ENCODE measurements around the gene MIGA2.
"Not testable (repeated sequence)": the region's sequence is repeated elsewhere in the genome, so short reads cannot be mapped to it uniquely, and the experiment has no call there.

The MIGA2 gene, protein sequence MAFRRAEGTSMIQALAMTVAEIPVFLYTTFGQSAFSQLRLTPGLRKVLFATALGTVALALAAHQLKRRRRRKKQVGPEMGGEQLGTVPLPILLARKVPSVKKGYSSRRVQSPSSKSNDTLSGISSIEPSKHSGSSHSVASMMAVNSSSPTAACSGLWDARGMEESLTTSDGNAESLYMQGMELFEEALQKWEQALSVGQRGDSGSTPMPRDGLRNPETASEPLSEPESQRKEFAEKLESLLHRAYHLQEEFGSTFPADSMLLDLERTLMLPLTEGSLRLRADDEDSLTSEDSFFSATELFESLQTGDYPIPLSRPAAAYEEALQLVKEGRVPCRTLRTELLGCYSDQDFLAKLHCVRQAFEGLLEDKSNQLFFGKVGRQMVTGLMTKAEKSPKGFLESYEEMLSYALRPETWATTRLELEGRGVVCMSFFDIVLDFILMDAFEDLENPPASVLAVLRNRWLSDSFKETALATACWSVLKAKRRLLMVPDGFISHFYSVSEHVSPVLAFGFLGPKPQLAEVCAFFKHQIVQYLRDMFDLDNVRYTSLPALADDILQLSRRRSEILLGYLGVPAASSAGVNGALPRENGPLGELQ

GRCh38 chr9:129036241-129036922 lies at the start of gene MIGA2:
MIGA2 (plus strand) TSS chr9:129036626; CDS start chr9:129040595, 3,969 bp downstream.
- DNase-seq, result peak; percentile 99

DNA sequence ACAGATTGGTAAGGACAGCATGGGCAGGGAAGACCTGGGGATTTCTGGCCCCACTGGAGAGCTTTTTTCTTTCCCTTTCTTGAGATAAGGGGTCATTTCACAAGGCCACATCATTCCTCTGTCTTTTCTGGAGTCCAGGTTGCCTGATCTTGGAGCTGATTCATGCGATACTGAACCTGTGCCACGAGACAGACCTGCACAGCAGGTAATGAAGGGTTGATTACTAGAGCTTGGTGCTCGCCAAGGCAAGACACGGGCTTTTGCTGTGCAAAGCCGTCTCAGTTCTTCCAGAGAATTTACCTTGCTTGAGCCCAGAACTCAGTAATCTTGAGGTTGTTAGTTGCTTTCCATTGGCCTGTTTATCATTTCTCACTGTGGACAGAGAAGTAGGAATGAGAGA lies 49.8 kb upstream of the MIGA2 start:
- no peak for DNase-seq

- no peak for DNase-seq
Measured at GRCh38 chr9:128987805-128988204, 48.6 kb upstream of the MIGA2 start.

- DNase-seq, result no peak
Measured at GRCh38 chr9:128992995-128993394, 43.4 kb upstream of the MIGA2 start.

DNA sequence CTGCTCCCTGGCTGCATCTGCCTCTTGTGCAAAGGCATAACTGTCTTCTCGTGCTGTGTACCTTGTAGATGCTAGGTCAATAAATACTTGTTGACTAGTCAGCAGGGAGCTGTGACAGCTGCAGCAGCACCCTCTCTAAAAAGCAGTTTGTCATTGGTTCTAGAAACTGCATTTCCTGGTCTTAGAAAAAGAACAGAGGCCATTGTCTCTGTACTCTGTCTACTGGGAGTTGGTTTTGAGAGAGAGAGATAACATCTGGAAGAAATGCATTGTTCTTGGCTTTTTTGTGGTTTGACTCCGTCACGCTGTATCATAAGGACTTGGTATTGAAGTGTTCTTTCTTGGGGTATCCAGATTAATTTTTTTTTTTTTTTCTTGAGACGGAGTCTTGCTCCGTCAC lies 40.6 kb upstream of the MIGA2 start:
- no peak for DNase-seq

- no peak for DNase-seq
Measured at GRCh38 chr9:128998462-128998861, 38.0 kb upstream of the MIGA2 start.

DNA sequence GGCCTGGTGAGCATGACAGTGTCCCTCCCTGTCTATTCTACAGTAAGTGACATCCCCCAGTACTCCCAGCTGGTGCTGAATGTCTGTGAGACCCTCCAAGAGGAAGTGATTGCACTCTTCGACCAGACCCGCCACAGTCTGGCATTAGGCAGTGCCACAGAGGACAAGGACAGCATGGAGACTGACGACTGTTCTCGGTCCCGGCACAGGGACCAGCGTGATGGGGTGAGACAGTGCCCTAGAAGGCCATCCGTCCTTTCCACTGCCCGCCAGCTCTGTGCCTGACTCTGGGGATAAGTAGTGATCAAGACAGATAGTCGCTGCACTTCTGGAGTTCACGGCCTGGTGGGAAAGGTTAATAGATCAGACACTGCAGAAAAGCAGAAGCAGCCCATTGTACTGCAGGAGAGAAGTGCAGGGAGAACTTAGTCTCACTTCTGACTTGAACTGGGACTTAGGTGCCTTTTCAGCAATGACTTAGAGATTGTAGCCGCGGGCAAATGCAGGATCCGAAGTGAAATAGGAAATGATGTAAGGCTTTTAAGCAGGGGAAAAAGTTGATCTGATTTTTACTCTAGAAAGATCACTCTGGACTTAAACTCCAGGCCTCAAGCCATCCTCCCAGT lies 36.7 kb upstream of the MIGA2 start:
- DNase-seq, result no peak

DNA sequence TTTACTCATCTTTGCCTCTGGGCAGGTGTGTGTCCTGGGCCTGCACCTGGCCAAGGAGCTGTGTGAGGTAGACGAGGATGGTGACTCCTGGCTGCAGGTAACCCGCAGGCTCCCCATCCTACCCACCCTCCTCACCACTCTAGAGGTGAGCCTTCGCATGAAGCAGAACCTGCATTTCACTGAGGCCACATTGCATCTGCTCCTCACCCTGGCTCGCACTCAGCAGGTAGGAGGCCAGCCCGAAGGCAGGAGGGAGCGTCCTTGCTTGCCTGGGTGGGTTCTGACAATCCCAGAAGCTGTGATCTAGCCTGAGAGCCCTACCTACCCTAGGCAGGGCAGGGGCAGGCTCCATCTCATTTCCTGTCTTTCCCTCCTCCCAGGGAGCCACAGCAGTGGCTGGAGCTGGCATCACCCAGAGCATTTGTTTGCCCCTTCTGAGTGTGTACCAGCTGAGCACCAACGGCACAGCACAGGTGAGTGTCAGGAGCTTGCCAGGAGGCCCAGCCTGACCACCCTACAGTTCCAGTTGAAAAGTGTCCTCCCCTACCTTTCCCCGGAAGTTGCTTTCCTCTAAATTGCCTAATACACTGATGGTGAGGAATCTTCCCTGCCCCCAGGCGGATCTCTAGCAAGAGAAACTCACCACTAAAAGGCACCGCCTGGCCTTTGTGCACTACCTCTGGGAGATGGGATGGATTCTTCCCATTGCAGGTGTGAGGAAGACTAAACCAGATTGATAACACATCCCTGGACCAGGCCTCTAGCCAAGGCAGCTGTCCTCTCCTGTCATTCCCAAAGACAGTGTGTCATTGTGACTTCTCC lies 34.7 kb upstream of the MIGA2 start:
- no peak for DNase-seq

DNA sequence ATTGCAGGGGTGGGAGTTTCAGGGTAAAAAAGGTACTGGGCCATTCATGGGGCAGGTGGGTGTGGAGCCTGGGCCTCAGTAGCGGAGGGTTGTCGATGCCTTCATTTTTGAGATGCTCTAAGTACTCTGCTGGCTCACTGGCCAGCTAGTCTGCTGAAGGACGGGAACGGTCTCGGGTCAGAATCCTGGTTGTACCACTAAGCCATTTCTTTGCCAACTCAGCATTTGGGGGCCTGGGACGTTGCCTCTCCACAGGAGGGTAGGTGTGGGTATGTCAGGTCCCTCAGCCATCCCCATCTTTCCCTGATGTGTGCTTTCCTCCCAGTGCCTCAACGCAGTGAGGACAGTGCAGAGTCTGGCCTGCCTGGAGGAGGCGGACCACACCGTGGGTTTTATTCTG lies 33.4 kb upstream of the MIGA2 start:
- no peak for DNase-seq

- DNase-seq, result not testable (repeated sequence)
Measured at GRCh38 chr9:129004173-129004572, 32.3 kb upstream of the MIGA2 start.

- DNase-seq, result no peak
Measured at GRCh38 chr9:129005336-129005997, 31.0 kb upstream of the MIGA2 start.

DNA sequence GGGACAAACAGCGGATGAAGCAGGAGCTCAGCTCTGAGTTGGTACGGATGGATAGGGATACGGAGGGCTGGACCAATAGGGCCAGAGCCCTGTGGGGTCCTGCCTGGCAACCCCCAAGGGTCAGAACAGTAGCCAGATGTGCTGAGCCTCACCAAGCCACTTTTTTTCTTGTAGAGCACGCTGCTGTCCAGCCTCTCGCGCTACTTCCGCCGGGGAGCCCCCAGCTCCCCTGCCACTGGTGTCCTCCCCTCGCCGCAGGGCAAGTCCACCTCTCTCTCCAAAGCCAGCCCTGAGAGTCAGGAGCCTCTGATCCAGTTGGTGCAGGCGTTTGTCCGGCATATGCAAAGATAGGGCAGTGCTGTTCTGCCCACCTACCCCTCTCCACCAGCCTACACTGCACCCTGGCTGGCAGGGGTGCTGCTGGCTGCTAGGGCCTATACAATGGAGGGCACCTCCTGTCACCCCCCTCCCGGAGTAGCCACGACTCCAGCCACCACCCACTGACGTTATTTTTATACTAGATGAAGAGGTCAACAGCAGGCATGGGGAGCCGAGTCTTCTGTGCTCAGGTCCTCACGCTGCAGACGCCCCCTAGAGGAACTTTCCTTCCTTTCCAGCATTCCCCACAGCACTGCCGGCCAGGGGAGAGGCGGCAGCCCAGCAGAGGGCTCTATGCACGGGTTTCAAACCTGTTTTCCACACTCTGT lies 29.9 kb upstream of the MIGA2 start:
- DNase-seq, result peak; percentile 10

DNA sequence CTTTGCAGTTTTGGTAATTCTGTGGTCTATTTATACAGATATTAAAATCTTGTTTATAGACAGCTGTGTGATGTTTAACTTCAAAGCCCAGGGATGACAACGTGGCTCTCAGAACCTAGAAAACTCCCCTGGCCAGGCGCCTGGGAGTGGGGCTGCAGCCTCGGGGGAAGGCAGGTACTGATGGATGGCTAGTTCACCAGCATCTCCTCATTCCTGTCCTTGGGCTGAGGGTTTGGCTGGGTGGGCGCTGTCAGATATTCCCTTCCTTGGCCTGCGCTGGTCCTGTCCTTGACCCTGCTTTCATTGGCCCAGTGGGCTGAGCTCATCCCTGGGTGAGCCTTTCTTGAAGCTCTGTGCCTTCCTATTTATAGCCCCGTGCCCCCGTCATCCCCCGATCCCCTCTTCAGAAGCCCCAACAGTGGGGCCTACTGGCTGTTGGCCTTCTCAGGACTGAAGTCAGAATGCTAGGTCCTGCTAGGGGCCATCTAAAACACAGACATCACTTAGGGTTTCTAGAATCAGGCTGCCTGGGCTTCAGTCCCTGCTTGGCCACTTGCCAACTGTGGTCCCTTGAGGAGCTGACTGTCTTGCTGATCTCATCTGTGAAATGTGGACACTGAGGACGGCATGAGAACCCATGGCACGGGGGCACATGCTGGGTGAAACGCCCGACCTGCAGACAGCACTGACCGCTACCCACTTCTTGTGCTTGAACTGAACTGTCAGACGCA lies 29.2 kb upstream of the MIGA2 start:
- DNase-seq, result no peak

DNA sequence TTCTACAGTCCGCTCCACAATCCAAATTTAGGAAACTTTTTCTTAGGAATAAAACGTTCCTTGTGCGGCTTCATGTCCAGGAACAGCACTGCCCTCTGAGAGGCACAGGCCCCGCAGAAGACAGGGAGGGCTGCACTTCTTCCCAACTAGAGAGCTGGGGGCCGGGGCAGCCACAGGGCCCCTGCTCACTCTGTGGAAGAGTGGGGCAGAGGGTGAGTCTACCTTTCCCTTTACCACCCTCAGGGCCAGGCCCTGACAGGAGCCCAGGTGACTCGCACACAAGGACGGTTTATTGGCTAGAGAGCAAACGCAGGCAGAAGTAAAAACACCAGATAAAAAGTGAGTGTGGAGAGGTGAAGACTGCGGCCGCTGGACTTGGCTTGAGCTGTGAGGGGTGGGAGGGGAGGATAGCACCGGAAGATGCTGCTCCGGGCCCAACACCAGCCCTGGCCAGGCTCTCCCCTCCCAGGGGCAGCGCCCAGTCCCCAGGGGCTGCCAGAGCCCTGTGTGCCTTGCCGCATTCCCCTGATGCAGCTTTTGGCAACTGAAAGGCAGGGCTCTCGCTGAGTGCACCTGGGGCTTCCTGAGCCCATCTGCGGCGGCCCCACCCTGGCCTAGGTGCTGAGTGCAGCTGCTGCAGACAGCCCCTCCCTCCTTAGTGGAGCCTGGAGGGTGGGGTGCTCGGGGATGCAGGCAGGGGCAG lies 28.5 kb upstream of the MIGA2 start:
- no peak for DNase-seq

- DNase-seq, result no peak
Measured at GRCh38 chr9:129008469-129008965, 27.9 kb upstream of the MIGA2 start.

- no peak for DNase-seq
Measured at GRCh38 chr9:129008986-129009583, 27.3 kb upstream of the MIGA2 start.

DNA sequence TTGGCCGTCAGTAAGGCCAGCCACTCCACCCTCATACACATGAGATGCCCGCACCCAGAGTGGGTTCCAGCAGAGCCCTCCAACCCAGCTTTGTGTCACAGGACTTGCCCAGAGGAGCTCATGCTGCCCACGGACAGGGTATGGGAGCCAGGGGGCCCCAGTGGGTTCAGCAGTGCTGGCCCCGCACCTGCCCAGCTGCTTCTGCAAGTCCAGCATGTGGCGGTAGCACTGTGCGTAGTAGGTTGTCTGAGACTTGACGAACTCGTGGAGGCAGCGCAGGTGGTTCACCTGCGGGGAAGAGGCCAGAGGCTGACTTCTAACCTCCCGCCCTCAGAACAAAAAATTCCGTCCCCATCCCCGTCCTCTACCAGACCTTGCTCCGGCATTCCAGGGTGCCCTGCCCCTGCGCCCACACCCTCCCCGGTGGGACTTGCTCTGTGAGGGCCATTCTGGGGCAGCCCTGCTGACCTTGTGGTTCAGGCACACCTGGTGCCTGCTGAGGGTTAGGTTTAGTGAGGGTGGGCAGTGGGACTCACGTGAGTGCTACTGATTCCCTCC lies 26.8 kb upstream of the MIGA2 start:
- no peak for DNase-seq

DNA sequence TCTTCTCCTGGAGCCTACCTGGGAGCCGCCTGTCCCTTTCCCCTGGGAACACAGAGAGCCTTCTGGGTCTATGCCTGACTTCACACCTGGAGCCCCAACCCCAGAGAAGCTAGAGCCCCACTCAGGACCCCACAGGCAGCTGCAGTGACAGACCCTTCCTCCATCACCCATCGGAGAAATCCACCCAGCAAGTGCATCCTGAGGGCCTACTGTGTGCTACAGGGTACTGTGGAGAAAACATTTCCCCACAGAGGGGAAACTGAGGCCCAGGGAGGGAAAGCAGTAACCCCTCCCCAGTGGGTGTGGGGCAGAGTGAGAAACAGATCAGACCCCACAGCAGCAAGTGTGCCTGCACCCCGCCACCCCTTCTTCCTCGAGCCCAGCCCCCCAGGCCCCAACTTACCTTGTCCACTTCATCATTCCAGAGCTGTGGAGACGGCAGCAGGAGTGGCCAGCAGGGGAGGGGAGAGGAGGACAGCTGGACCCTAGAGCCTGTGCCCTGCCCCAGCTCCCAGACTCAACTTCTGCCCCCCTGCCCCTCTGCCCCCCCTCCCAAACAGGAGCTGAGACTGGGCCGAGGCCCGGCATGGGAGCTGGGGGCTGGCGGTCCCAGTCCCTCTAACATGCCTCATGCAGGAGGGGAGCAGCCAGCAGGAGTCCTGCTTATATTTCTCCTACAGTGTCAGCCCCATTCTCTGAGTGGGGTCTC lies 26.0 kb upstream of the MIGA2 start:
- DNase-seq, result no peak

Measured in SHP77 treated with DMSO at 0.1 percent for 48 hours (cell line).